ENCODE measurements around the gene GRIN2A. TPM values are rescaled to one million over a fixed set of nuclear protein-coding genes. Genes with fewer than 3 reads are reported as not detected.

GRIN2A gene
- total and polyA plus RNA-seq, 5 experiments from 2014 or later, result not detected

DNA sequence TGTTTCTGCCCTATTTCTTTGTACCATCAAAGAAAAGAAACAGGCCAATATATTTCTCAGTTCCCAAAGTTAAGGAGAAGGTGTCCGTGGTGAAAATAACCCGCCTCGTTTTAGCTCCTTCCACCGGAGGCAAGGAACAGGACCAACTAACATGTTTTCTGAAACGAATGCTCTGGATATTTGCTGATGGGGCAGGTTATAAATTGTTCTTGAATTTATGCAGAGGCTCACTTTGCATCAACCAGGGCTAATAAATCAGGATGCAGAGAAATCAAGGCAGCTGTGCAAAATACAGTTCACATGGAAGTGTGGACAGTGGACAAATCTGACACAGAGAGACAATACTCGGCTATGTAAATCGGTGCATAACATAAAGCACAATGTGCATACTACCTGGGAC lies 189.8 kb downstream of the GRIN2A start:
- Mint-ChIP-seq H3K9me3 (peaks cover 0 to 42% (median 11%) of the 10 kb centered on the region in 9 donors), H3K27ac (no peak overlapping the region), H3K4me3 (no peak overlapping the region), H3K36me3 (no peaks in the 10 kb centered on the region), H3K4me1 (no peaks in the 10 kb centered on the region), H3K27me3 (peaks cover 0 to 8% (median 3%) of the 10 kb centered on the region in 5 donors)
- POLR2A ChIA-PET, result no interaction called here
- ATAC-seq (no peak), DNase-seq (no peak)

DNA sequence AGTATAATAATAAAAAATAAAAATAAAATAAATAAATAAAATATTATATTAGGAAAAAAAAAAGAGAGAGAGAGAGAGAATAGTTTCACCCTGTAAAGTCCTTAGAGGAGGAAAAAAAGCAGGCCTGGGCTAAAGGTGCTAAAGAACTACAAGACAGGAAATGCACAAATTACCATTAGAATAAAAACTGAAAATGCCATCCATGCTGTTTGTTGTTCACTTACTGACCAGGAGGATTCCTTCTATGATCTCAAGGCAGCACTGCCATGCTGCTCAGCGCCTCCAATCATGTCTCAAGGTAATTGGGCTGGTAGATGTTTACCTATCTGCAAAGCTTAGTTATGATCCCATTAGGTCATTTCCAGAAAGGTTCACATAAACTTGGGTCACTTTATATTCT lies 201.2 kb downstream of the GRIN2A start:
- DNase-seq, result no peak
- Mint-ChIP-seq H3K36me3 (peaks cover 0 to 5% (median 0%) of the 10 kb centered on the region in 3 donors), H3K4me1 (no peaks in the 10 kb centered on the region), H3K27me3 (peaks cover 0 to 6% (median 2%) of the 10 kb centered on the region in 5 donors), H3K4me3 (no peak overlapping the region), H3K9me3 (peaks cover 0 to 17% (median 5%) of the 10 kb centered on the region in 9 donors), H3K27ac (no peak overlapping the region)
- POLR2A ChIA-PET, result no interaction called here
- no peak for ATAC-seq

DNA sequence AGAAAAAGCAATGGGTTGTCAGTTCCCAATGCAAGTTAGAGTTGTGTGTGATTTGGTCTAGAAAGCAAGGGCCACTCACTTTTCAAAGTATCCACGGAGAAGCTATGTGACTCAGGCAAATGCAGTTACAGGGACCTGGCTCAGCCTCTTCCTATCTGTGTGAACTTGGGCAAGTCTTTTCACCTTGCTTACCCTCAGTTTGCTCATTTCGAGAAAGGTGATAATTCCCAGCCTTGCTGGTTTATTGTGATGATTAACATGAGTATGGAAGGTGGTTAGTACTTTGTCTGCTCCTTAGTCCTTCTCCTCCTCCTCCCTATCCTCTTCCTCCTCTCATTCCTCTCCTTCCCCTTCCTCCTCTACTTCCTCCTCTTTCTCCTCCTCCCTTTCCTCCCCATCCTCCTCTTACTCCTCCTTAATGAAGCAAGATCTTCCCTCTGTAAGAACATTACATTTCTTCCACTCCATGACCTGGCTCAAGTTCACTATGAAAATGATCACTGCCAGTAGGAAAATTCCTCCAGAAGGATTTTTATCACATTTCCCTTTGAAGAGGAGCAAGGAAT lies 204.0 kb downstream of the GRIN2A start:
- ATAC-seq (no peak), DNase-seq (no peak)
- Mint-ChIP-seq H3K9me3 (no peaks in the 10 kb centered on the region), H3K4me3 (no peak overlapping the region), H3K4me1 (no peaks in the 10 kb centered on the region), H3K27ac (no peak overlapping the region), H3K36me3 (no peaks in the 10 kb centered on the region), H3K27me3 (no peaks in the 10 kb centered on the region)
- POLR2A ChIA-PET, result no interaction called here

DNA sequence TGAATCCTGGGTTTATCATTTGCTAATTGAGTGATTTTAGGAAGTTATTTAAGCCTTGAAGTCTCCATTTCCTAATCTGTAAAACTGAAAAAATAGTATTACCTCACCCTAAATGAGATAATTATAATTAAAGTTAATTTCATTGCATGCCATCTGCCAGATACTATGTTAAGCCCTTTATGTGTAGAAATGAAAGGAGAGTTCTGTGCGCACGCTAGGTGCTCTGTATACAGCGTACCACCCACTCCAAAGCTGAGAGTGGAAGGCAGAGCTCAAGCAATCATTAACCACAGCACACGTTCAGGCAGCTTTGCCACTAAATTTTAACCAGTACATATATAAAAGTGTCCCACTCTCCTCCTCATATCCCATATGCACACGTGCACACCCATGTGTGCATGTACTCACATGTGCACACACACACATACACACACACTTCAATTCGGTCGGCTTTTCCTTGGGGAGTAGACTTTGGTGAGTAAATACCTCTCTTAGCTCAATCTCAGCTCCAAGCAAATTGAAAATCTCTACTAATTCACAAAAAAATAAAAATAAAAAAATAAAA lies 204.8 kb downstream of the GRIN2A start:
- Mint-ChIP-seq H3K4me3 (no peak overlapping the region), H3K36me3 (no peaks in the 10 kb centered on the region), H3K27me3 (peaks cover 0 to 7% (median 0%) of the 10 kb centered on the region in 5 donors), H3K4me1 (no peaks in the 10 kb centered on the region), H3K27ac (no peak overlapping the region), H3K9me3 (peaks cover 0 to 7% (median 0%) of the 10 kb centered on the region in 9 donors)
- ATAC-seq (no peak), DNase-seq (no peak)
- POLR2A ChIA-PET, result no interaction called here

DNA sequence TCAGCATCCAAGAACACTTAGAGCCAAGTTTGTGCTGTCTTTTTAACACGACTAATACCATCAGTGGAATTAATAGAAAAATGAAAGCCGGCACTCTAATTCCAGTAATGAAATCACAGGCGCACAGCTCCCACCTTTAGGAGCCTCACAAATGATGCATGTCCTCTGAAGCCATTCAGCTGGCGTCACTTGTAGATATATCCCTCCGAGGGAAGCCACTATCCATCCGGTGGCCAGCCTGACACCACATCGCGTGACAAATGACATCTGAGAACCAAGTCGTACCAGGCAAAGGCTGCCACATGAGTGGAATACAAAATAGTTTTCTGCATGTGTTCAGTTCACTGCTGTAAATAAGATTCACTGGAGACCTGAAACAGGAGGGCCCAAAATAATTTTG lies 205.6 kb downstream of the GRIN2A start:
- H3K4me1 Mint-ChIP-seq, result no peaks in the 10 kb centered on the region
- peaks cover 0 to 14% (median 0%) of the 10 kb centered on the region in 5 donors for H3K27me3 Mint-ChIP-seq
- no peak overlapping the region for H3K27ac Mint-ChIP-seq
- no peak for ATAC-seq
- H3K4me3 Mint-ChIP-seq, result no peak overlapping the region
- DNase-seq, result no peak
- peaks cover 0 to 12% (median 0%) of the 10 kb centered on the region in 9 donors for H3K9me3 Mint-ChIP-seq
- H3K36me3 Mint-ChIP-seq, result no peaks in the 10 kb centered on the region
- POLR2A ChIA-PET, result no interaction called here

DNA sequence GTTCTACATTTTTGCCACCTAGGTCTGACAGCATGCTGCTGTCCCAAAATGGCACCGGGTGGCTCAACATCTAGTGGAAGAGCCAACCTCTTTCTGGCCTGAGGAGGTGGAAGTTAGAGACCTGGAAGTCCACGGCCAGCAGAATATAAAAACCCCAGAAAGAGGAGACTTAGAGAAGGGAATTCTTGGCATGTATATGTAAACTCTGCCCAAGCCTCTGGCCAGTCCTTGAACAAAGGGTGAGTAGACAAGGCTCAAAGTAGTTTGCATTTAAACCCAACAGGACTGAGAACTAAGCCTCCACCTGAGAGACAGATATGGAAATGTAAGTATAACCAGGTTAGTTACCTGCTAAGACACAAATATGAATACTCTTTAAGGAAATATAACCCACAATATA lies 210.3 kb downstream of the GRIN2A start:
- POLR2A ChIA-PET, result no interaction called here
- no peak overlapping the region for H3K4me3 Mint-ChIP-seq
- peaks cover 0 to 12% (median 5%) of the 10 kb centered on the region in 9 donors for H3K9me3 Mint-ChIP-seq
- H3K36me3 Mint-ChIP-seq, result no peaks in the 10 kb centered on the region
- H3K4me1 Mint-ChIP-seq, result no peaks in the 10 kb centered on the region
- DNase-seq (no peak), ATAC-seq (no peak)
- peaks cover 0 to 14% (median 3%) of the 10 kb centered on the region in 5 donors for H3K27me3 Mint-ChIP-seq
- H3K27ac Mint-ChIP-seq, result no peak overlapping the region

DNA sequence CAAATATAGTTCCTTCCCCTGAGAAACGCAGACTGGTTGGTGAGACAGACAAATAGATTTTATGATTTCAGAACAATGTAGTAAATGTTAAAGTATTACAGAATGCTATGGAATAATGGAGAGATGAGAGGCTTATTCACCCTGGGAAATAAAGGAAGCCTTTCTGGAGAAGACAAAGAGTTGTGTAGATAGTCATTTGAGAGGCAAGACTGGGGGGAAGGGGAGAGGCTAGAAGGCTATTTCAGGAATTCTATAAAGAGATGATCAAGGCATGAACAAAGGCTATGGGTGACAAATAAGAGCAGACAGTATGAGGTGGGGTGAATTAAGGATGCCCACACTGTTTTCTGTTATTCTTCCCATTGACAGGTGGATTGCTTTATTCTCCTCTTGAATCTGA lies 211.4 kb downstream of the GRIN2A start:
- H3K4me3 Mint-ChIP-seq, result no peak overlapping the region
- peaks cover 0 to 14% (median 3%) of the 10 kb centered on the region in 5 donors for H3K27me3 Mint-ChIP-seq
- peaks cover 0 to 12% (median 5%) of the 10 kb centered on the region in 9 donors for H3K9me3 Mint-ChIP-seq
- H3K27ac Mint-ChIP-seq, result no peak overlapping the region
- ATAC-seq (no peak), DNase-seq (no peak)
- no peaks in the 10 kb centered on the region for H3K36me3 Mint-ChIP-seq
- POLR2A ChIA-PET, result no interaction called here
- H3K4me1 Mint-ChIP-seq, result no peaks in the 10 kb centered on the region

DNA sequence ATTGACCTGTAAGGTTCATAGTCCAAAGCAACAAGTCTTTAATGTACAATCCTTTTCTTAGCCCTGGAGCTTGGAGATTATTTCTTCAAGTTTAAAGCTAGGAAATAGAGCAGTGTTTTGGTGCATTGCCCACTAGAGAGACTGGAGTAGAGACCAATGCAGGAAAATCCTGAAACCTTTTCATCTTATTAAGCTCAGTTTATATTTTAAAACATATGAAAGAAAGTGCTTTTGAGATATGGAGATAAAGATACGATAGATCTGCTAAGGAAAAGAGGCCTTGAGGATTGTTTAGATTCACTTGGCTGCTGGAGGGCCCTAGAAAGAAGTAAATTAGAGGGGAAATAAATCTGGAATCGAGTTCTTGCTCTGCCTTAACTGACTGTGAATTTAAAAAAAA lies 212.0 kb downstream of the GRIN2A start:
- DNase-seq, result no peak
- no peak for ATAC-seq
- Mint-ChIP-seq H3K27ac (no peak overlapping the region), H3K27me3 (peaks cover 0 to 14% (median 3%) of the 10 kb centered on the region in 5 donors), H3K9me3 (peaks cover 0 to 12% (median 5%) of the 10 kb centered on the region in 9 donors), H3K4me3 (no peak overlapping the region), H3K36me3 (no peaks in the 10 kb centered on the region), H3K4me1 (no peaks in the 10 kb centered on the region)
- POLR2A ChIA-PET, result no interaction called here

DNA sequence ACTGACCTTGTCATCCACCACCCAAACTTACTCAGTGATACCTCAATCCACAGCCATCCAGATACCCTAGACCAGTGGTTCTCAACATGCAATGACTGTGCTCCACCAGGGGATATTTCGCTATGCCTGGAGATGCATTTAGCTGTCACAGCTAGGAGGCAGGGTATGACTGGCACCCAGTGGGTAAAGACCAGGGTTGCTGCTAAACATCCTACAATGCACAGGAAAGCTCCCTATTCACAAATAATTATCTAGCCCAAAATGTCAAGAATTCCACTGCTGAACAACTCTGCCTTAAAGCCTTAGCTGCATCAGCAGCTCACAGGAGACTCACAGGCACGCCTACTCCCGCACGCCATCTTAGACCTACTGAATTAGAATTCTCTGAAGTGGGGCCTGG lies 212.6 kb downstream of the GRIN2A start:
- no peak for ATAC-seq
- POLR2A ChIA-PET, result no interaction called here
- no peak overlapping the region for H3K27ac Mint-ChIP-seq
- H3K9me3 Mint-ChIP-seq, result peaks cover 0 to 12% (median 5%) of the 10 kb centered on the region in 9 donors
- H3K4me1 Mint-ChIP-seq, result no peaks in the 10 kb centered on the region
- no peaks in the 10 kb centered on the region for H3K36me3 Mint-ChIP-seq
- peaks cover 0 to 14% (median 3%) of the 10 kb centered on the region in 5 donors for H3K27me3 Mint-ChIP-seq
- DNase-seq, result no peak
- no peak overlapping the region for H3K4me3 Mint-ChIP-seq

DNA sequence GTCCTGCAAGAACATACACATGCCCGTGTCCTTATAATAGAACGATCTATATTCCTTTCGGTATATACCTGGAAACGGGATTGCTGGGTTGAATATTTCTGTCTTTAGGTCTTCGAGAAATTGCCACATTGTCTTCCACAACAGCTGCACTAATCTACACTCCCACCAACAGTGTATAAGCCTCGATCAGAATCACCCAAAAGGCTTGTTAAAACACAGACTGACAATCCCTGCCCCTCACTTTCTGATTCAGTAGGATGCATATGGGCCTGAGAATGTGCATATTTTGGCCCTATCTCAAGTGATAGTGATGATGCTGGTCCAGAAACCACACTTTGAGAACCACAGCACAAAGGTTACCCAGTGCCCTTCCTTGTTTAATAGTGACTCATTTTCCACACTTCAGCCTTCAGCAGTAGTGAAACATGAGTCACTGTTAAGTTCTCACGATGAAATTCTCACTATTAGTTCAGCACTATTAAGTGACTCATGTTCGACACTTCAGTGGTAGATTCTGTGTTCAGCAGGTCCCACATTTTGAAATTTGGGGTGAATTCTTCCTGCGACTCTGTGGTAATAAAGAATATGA lies 215.6 kb downstream of the GRIN2A start:
- Mint-ChIP-seq H3K27me3 (peaks cover 0 to 5% (median 0%) of the 10 kb centered on the region in 5 donors), H3K4me1 (no peaks in the 10 kb centered on the region), H3K36me3 (no peaks in the 10 kb centered on the region), H3K27ac (no peak overlapping the region), H3K9me3 (peaks cover 0 to 7% (median 0%) of the 10 kb centered on the region in 9 donors), H3K4me3 (no peak overlapping the region)
- POLR2A ChIA-PET, result no interaction called here
- DNase-seq, result no peak
- no peak for ATAC-seq

DNA sequence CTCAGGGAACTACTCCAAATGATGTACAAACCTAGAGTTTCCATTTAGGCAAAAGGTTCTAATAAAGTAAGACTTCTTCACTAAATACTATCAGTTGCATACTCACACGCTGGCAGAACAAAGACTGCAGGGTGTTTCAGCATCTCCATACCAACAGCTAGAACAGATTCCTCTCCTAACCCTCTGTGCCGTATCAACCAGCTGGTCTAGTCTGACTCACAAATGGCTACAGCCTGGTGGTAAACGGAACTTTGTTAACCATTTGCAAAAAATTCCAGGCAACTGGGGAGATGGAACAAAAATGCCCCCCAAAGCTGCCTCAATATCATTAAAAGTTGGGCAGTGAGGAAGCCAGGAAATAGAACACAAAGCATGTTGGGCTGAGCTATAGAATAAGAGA lies 217.1 kb downstream of the GRIN2A start:
- no peak overlapping the region for H3K27ac Mint-ChIP-seq
- ATAC-seq (no peak), DNase-seq (no peak)
- no peak overlapping the region for H3K4me3 Mint-ChIP-seq
- peaks cover 0 to 5% (median 0%) of the 10 kb centered on the region in 5 donors for H3K27me3 Mint-ChIP-seq
- H3K9me3 Mint-ChIP-seq, result peaks cover 0 to 7% (median 2%) of the 10 kb centered on the region in 9 donors
- H3K36me3 Mint-ChIP-seq, result no peaks in the 10 kb centered on the region
- H3K4me1 Mint-ChIP-seq, result no peaks in the 10 kb centered on the region
- POLR2A ChIA-PET, result no interaction called here

DNA sequence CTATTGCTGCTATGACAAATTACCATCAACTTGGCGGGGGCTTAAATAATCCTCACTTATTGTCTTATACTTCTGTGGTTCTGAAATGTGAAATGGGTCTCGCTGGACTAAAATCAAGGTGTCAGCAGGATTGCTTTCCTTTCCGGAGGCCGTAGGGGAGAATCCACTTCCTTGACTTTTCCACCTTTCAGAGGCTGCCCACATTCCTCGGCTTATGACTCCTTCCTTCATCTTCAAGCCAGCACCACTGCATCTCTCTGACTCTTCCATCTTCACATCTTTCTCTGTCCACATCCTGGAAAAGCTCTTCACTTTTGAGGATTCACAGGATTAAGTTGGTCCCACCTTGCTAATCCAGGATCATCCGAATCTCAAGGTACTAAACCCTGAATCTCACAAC lies 217.8 kb downstream of the GRIN2A start:
- Mint-ChIP-seq H3K27me3 (peaks cover 0 to 4% (median 0%) of the 10 kb centered on the region in 5 donors), H3K36me3 (no peaks in the 10 kb centered on the region), H3K27ac (no peak overlapping the region), H3K9me3 (peaks cover 0 to 7% (median 2%) of the 10 kb centered on the region in 9 donors), H3K4me1 (no peaks in the 10 kb centered on the region), H3K4me3 (no peak overlapping the region)
- POLR2A ChIA-PET, result no interaction called here
- ATAC-seq, result no peak
- no peak for DNase-seq

DNA sequence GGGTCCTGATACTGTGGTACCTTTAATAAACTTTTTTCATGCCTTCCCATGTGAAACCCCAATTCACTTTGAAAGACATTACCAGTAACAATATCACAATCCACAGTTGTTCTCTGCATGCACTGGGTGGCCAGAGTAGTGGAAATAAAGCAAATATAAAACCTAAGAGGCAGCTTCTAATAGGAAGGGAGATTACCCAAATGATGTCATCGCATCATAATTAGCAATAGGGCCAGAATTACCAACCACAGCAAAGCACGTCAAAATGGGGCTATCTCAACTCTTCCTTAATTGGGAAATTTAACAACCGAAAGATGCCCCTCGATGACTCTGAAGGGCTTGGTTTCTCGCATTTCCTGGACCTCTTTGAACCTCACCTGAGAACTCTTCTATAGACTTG lies 224.8 kb downstream of the GRIN2A start:
- no peaks in the 10 kb centered on the region for H3K4me1 Mint-ChIP-seq
- H3K27ac Mint-ChIP-seq, result no peak overlapping the region
- no peak overlapping the region for H3K4me3 Mint-ChIP-seq
- DNase-seq (no peak), ATAC-seq (no peak)
- peaks cover 0 to 22% (median 1%) of the 10 kb centered on the region in 5 donors for H3K27me3 Mint-ChIP-seq
- H3K36me3 Mint-ChIP-seq, result no peaks in the 10 kb centered on the region
- POLR2A ChIA-PET, result no interaction called here
- peaks cover 0 to 14% (median 1%) of the 10 kb centered on the region in 9 donors for H3K9me3 Mint-ChIP-seq

Data from naive thymus-derived CD8-positive, alpha-beta T cell (primary cell).